Natural killer cell (primary cell): Measurements from ENCODE around the gene ASB6. TPM values are rescaled to one million over a fixed set of nuclear protein-coding genes. Genes with fewer than 3 reads are reported as not detected.

Experiments
- ATAC-seq, 3 donors: fragments of 150-1000 bp in 2 of 3; fragments of 200-7000 bp in 1 of 3; cut with Tn5 transposase; 1 replicate in 1 of 3; 2 replicates in 2 of 3; pipeline ENCODE4 v1.10.0; 2021; ENCODE audit warnings: mild to moderate bottlenecking in 2 of 3, moderate library complexity in 2 of 3
- DNase-seq, 2 donors: peaks; one replicate each; pipeline versions ENCODE4 v3.0.0 to v3.0.0-alpha.2; 2013 to 2021; ENCODE audit warnings: mixed read lengths in 1 of 2
- H3K27ac ChIP-seq: one replicate; pipeline ENCODE4 v1.5.1; 2013; ENCODE audit warnings: mild to moderate bottlenecking, low read length
- H3K27me3 ChIP-seq: one replicate; pipeline ENCODE4 v1.6.1; 2013; ENCODE audit warnings: low read length; ENCODE audit not compliant: control insufficient read depth, insufficient read depth
- H3K36me3 ChIP-seq: one replicate; pipeline ENCODE4 v1.6.1; 2013; ENCODE audit warnings: low read length; ENCODE audit not compliant: control insufficient read depth, insufficient read depth
- H3K4me1 ChIP-seq: one replicate; pipeline ENCODE4 v1.6.1; 2013; ENCODE audit warnings: low read length; ENCODE audit not compliant: control insufficient read depth, insufficient read depth
- H3K4me3 ChIP-seq: one replicate; pipeline ENCODE4 v1.5.1; 2013; ENCODE audit warnings: low read length
- H3K9me3 ChIP-seq: one replicate; pipeline ENCODE4 v1.6.1; 2013; ENCODE audit warnings: low read length; ENCODE audit not compliant: control insufficient read depth, insufficient read depth
- H3K27ac Mint-ChIP-seq, 2 donors: one replicate each; pipeline ENCODE4 v1.8.0; 2022; ENCODE audit warnings: mild to moderate bottlenecking in 2 of 2, mixed read lengths in 2 of 2, moderate library complexity in 1 of 2
- H3K27me3 Mint-ChIP-seq, 2 donors: one replicate each; pipeline ENCODE4 v1.8.0; 2022; ENCODE audit warnings: low read depth in 2 of 2, mixed read lengths in 2 of 2
- H3K36me3 Mint-ChIP-seq: one replicate; pipeline ENCODE4 v1.8.0; 2022; ENCODE audit warnings: mixed read lengths
- H3K4me1 Mint-ChIP-seq, 2 donors: one replicate each; pipeline ENCODE4 v1.8.0; 2022; ENCODE audit warnings: mixed read lengths in 2 of 2
- H3K4me3 Mint-ChIP-seq: one replicate; pipeline ENCODE4 v1.8.0; 2022; ENCODE audit warnings: mild to moderate bottlenecking, moderate library complexity, mixed read lengths
- H3K9me3 Mint-ChIP-seq, 2 donors: one replicate each; pipeline ENCODE4 v1.8.0; 2022; ENCODE audit warnings: mixed read lengths in 2 of 2
- WGBS: methylation state at CpG from one replicate; pipeline ENCODE4 v1.1.7; 2013; ENCODE audit warnings: missing lambda C conversion rate; ENCODE audit not compliant: insufficient coverage; 5-methylcytosine and 5-hydroxymethylcytosine counted together
- intact Hi-C: fragments of 100-400 bp; cut with micrococcal nuclease; formaldehyde crosslinking; loops from one replicate; pipeline ENCODE4 v1.14.2; 2022
- total RNA-seq, 4 donors: library from RNA; stranded (reverse); fragments of 120-200 nt in 1 of 4; gene quantifications; one replicate each; pipeline versions ENCODE4 v1.2.3 to v1.2.4, GENCODE V29; 2013 to 2022
- TF ChIP-seq, protein P1 (sequence below): fragments of 200-600 bp; IDR thresholded peaks from one replicate; pipeline ENCODE4 v1.8.0; 2022; ENCODE audit warnings: antibody characterized with exemption

Gene ASB6
- total RNA-seq, 3 donors from 2014 or later (not counting 1 experiment from before 2014, with no cell fraction given), result 21.9 to 35.4 (median 32.4) TPM

DNA sequence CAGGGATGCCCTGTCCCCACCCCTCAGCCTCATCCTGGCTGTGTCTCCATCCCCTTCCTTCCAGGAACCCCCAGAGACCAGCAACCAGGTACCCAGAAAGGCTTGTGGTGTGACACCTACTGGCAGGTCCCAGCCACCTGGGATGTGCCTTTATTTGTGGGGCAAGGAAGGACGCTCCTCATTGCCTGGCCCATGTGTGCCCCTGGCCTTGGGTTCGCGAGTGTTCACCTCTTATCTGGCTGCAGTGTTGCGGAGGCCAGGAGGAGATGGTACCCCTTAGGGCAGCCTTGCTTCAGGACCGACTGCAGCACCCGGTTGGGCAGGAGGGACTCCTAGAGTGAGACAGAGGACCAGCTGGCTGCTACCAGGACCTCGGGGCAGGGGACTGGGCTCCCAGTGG, 29.8 kb downstream of the ASB6 start:
- 87% methylated on average over 7 of the region's 7 CpGs for WGBS

DNA sequence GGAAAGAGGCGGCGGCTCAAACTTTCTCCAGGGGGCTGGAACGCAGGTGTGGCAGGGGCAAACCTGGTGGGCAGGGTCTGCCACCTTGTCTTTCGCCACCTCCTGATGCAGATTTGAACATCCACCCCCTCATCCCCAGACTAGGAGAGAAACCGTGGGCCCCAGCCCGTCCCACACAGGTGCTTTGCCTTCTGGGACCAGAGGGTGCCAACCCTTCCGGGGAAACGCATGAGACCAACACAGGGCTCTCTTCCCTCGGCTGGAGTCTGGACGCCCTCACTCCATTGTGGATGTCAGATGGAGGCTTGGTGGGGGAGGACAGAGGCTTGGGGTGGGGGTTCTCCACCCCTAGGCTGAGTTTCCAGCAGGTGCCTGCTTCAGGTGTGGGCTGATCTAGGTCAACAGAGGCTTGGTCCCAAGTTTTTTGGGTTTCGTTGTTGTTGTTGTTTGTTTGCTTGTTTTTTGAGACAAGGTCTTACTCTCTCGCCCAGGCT, 30.6 kb downstream of the ASB6 start:
- H3K4me1 ChIP-seq, result peaks cover 43% of the 10 kb centered on the region
- H3K4me3 Mint-ChIP-seq, result peak overlapping the region; percentile 9
- peaks cover 0 to 3% of the 10 kb centered on the region in 2 donors for H3K27me3 Mint-ChIP-seq
- no peak overlapping the region for H3K27ac ChIP-seq
- intact Hi-C loops, result loop anchor here (2.0 kb wide), 2 partner anchors 199 to 481 kb away; no protein-coding TSS in a partner anchor
- H3K36me3 Mint-ChIP-seq, result no peaks in the 10 kb centered on the region
- peak overlapping the region in 1 of 2 donors; percentile 96 for H3K27ac Mint-ChIP-seq
- ATAC-seq, result no peak
- no peaks in the 10 kb centered on the region for H3K36me3 ChIP-seq
- no peaks in the 10 kb centered on the region for H3K9me3 Mint-ChIP-seq
- no peak for DNase-seq
- no peak overlapping the region for H3K4me3 ChIP-seq
- H3K9me3 ChIP-seq, result no peaks in the 10 kb centered on the region
- WGBS, result 31% methylated on average over 12 of the region's 12 CpGs
- TF ChIP-seq, protein P1, sequence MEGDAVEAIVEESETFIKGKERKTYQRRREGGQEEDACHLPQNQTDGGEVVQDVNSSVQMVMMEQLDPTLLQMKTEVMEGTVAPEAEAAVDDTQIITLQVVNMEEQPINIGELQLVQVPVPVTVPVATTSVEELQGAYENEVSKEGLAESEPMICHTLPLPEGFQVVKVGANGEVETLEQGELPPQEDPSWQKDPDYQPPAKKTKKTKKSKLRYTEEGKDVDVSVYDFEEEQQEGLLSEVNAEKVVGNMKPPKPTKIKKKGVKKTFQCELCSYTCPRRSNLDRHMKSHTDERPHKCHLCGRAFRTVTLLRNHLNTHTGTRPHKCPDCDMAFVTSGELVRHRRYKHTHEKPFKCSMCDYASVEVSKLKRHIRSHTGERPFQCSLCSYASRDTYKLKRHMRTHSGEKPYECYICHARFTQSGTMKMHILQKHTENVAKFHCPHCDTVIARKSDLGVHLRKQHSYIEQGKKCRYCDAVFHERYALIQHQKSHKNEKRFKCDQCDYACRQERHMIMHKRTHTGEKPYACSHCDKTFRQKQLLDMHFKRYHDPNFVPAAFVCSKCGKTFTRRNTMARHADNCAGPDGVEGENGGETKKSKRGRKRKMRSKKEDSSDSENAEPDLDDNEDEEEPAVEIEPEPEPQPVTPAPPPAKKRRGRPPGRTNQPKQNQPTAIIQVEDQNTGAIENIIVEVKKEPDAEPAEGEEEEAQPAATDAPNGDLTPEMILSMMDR, result no peak
- no peaks in the 10 kb centered on the region for H3K27me3 ChIP-seq
- H3K4me1 Mint-ChIP-seq, result peaks cover 28 to 41% of the 10 kb centered on the region in 2 donors

More for the DNA sequence above, 29.8 kb downstream of the ASB6 start:
- TF ChIP-seq, protein P1, result no peak
- Histone ChIP-seq H3K36me3 (no peaks in the 10 kb centered on the region), H3K9me3 (no peaks in the 10 kb centered on the region), H3K4me1 (peaks cover 38% of the 10 kb centered on the region), H3K27ac (no peak overlapping the region), H3K4me3 (no peak overlapping the region), H3K27me3 (no peaks in the 10 kb centered on the region)
- Mint-ChIP-seq H3K4me1 (peaks cover 24 to 35% of the 10 kb centered on the region in 2 donors), H3K27ac (no peak overlapping the region), H3K27me3 (peaks cover 0 to 3% of the 10 kb centered on the region in 2 donors), H3K9me3 (no peaks in the 10 kb centered on the region), H3K36me3 (no peaks in the 10 kb centered on the region), H3K4me3 (no peak overlapping the region)
- ATAC-seq (no peak), DNase-seq (no peak)
- intact Hi-C loops, result no loop called here

DNA sequence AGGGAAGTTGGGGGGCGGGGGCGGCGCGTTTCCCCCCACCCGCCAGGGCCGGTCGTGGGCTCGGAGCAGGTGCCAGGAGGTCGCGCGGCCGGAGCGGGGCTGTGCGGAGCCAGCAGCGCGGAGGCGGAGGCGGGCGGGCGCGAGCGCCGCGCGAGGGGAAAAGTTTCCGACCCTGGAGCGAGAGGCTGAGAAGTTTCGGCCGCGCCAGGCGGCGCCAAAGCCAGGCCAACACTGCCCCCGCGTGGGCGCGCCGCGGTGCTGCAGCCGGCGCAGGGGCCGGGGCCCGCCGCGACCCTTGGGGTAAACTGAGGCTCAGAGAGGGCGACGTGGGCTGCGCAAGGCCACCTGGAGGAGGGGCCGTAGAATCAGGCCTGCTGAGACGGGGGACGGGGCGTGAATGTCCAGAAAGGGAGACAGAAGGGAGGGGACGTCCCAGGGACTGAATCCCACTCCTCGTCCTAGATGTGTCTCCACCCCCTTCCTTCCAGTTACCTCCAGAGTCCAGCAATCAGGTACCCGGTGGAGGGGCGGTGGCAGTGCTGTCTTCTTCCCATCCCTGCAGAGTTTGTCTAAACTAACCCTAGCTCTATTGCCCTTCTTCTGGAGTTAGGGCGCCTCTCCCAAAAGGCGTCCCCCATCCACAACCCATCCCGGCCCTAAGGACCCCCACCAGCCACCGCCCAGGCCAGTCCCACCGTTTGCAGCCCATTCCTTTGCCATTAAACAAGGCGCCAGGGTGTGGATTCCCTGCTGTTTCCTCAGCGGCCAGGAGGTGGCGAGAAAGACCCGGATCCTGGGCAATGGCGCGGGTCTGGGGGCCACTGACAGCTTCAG, 31.3 kb downstream of the ASB6 start:
- peak; percentile 71 to 85 for DNase-seq
- Histone ChIP-seq H3K27ac (peak overlapping the region; percentile 37), H3K4me3 (peak overlapping the region; percentile 33), H3K4me1 (peaks cover 43% of the 10 kb centered on the region), H3K9me3 (no peaks in the 10 kb centered on the region), H3K36me3 (no peaks in the 10 kb centered on the region), H3K27me3 (no peaks in the 10 kb centered on the region)
- Mint-ChIP-seq H3K27me3 (peaks cover 0 to 3% of the 10 kb centered on the region in 2 donors), H3K36me3 (no peaks in the 10 kb centered on the region), H3K9me3 (no peaks in the 10 kb centered on the region), H3K27ac (peak overlapping the region in 1 of 2 donors; percentile 96), H3K4me1 (peaks cover 28 to 47% of the 10 kb centered on the region in 2 donors), H3K4me3 (peak overlapping the region; percentile 62)
- intact Hi-C loops, result loop anchor here (1.0 to 2.0 kb wide), 3 partner anchors 198 to 480 kb away; no protein-coding TSS in a partner anchor
- TF ChIP-seq, protein P1, result peak; percentile 98
- WGBS, result under 1% methylated on average over 65 of the region's 66 CpGs
- ATAC-seq, result peak; percentile 72 to 87 (median 78)
